Activated T-cell treated with anti-CD3 and anti-CD28 coated beads, Interleukin-2, amount 50 U/mL, for 72 hours (primary cell): ENCODE data around the gene BRINP2. TPM values are rescaled to one million over a fixed set of nuclear protein-coding genes. Genes with fewer than 3 reads are reported as not detected.

ENCODE experiments used
- total RNA-seq, 2 donors: library from RNA; stranded (reverse); gene quantifications; one replicate each; pipeline ENCODE4 v1.2.3, GENCODE V29; 2022

The BRINP2 gene
- total RNA-seq, 2 donors from 2014 or later, result not detected

Other genes starting within 250 kb of the BRINP2 start
- gene ASTN1, start 6.2 kb upstream of the BRINP2 start, total RNA-seq, result not detected